GM23338 (cell line): Measurements from ENCODE around the gene PAPPA.

Experiments used
- CREB1 ChIP-seq: fragments of 250-450 bp; sonication (Bioruptor Pico); IDR thresholded peaks from 2 replicates; pipeline ENCODE4 v1.5.0; 2020; ENCODE audit warnings: low read depth, mild to moderate bottlenecking, moderate library complexity
- EZH2 ChIP-seq: fragments of 200-600 bp; sonication (generic); IDR thresholded peaks from one replicate; pipeline ENCODE4 v1.8.0; 2017; ENCODE audit warnings: antibody characterized with exemption, mild to moderate bottlenecking, low read depth; ENCODE audit not compliant: unreplicated experiment
- EZH2phosphoT487 ChIP-seq: fragments of 200-600 bp; sonication (generic); IDR thresholded peaks from one replicate; pipeline ENCODE4 v1.8.1; 2018; ENCODE audit warnings: antibody characterized with exemption; ENCODE audit not compliant: unreplicated experiment
- JUNB ChIP-seq: IDR thresholded peaks from one replicate; pipeline ENCODE4 v1.6.1; 2016; ENCODE audit warnings: antibody characterized with exemption; ENCODE audit not compliant: unreplicated experiment
- POLR2AphosphoS5 ChIP-seq: IDR thresholded peaks from 2 replicates; pipeline ENCODE4 v1.6.1; 2016; ENCODE audit warnings: antibody characterized with exemption, low read depth
- ZNF114 ChIP-seq: fragments of 250-450 bp; sonication (Bioruptor Pico); IDR thresholded peaks from 2 replicates; pipeline ENCODE4 v1.5.0; 2020; ENCODE audit warnings: mild to moderate bottlenecking, moderate library complexity
- ZNF331 ChIP-seq: fragments of 250-450 bp; sonication (Bioruptor Pico); IDR thresholded peaks from 2 replicates; pipeline ENCODE4 v1.5.0; 2020; ENCODE audit warnings: low read depth, mild to moderate bottlenecking, moderate library complexity
- TF ChIP-seq, protein P1 (sequence below), 2 experiments: fragments of 200-600 bp in 1 of 2; sonication (generic) in 1 of 2; conservative IDR thresholded peaks; 2 replicates each; pipeline versions ENCODE4 v1.5.1 to v1.6.1; 2016 to 2017; ENCODE audit warnings: antibody characterized with exemption in 2 of 2, low read depth in 2 of 2, mild to moderate bottlenecking in 2 of 2, moderate library complexity in 1 of 2
- TF ChIP-seq, protein P2 (sequence below): IDR thresholded peaks from one replicate; pipeline ENCODE4 v1.6.1; 2018; ENCODE audit warnings: antibody characterized with exemption; ENCODE audit not compliant: unreplicated experiment
- TF ChIP-seq, protein P3 (sequence below): IDR thresholded peaks from 2 replicates; pipeline ENCODE4 v1.6.1; 2016; ENCODE audit warnings: antibody characterized with exemption

DNA sequence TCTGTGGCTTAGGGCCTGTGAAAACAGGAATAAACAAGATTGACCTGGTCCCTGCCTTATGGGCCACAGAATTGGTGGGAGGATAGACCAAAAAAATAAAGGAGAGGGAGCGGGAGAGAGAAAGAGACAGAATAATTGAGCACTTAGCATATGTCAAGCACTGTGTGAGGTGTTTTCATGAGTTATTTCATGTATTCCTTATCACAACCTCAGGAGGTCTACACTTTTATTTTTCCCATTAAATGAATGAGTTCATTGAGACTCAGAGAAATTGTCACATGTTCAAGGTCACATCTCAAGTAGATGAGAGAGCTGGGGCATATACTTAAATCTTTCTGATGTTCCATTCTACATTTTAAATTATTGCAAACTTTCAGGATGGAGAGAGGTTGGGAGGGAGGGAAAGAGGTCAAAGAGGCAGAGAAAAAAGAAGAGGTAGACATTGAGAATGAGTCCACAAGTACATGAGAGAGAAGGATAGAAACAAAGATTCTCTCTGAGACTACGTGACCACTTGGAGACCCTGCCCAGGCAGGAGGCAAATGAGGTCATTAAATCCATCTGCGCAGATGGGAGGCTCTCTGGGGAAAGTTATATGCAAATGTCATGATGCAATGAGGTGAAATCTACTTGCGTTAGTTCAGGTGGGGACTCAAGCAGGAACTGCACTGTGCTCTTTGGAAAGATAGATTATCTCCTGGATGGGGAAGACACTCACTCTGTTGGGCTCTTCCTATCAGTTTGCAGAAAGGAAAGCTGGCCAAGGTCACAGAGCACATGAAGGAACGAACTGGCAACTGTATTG, 241.5 kb downstream of the PAPPA start:
- TF ChIP-seq, protein P1, sequence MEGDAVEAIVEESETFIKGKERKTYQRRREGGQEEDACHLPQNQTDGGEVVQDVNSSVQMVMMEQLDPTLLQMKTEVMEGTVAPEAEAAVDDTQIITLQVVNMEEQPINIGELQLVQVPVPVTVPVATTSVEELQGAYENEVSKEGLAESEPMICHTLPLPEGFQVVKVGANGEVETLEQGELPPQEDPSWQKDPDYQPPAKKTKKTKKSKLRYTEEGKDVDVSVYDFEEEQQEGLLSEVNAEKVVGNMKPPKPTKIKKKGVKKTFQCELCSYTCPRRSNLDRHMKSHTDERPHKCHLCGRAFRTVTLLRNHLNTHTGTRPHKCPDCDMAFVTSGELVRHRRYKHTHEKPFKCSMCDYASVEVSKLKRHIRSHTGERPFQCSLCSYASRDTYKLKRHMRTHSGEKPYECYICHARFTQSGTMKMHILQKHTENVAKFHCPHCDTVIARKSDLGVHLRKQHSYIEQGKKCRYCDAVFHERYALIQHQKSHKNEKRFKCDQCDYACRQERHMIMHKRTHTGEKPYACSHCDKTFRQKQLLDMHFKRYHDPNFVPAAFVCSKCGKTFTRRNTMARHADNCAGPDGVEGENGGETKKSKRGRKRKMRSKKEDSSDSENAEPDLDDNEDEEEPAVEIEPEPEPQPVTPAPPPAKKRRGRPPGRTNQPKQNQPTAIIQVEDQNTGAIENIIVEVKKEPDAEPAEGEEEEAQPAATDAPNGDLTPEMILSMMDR (conservative IDR thresholded peaks at IDR 0.05; ENCODE audit: low read depth in 2 of 2) = no peak
- no peak for TF ChIP-seq POLR2AphosphoS5
- TF ChIP-seq, protein P2, sequence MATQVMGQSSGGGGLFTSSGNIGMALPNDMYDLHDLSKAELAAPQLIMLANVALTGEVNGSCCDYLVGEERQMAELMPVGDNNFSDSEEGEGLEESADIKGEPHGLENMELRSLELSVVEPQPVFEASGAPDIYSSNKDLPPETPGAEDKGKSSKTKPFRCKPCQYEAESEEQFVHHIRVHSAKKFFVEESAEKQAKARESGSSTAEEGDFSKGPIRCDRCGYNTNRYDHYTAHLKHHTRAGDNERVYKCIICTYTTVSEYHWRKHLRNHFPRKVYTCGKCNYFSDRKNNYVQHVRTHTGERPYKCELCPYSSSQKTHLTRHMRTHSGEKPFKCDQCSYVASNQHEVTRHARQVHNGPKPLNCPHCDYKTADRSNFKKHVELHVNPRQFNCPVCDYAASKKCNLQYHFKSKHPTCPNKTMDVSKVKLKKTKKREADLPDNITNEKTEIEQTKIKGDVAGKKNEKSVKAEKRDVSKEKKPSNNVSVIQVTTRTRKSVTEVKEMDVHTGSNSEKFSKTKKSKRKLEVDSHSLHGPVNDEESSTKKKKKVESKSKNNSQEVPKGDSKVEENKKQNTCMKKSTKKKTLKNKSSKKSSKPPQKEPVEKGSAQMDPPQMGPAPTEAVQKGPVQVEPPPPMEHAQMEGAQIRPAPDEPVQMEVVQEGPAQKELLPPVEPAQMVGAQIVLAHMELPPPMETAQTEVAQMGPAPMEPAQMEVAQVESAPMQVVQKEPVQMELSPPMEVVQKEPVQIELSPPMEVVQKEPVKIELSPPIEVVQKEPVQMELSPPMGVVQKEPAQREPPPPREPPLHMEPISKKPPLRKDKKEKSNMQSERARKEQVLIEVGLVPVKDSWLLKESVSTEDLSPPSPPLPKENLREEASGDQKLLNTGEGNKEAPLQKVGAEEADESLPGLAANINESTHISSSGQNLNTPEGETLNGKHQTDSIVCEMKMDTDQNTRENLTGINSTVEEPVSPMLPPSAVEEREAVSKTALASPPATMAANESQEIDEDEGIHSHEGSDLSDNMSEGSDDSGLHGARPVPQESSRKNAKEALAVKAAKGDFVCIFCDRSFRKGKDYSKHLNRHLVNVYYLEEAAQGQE = no peak
- TF ChIP-seq JUNB = no peak
- no peak for TF ChIP-seq EZH2phosphoT487
- no peak for TF ChIP-seq EZH2
- no peak for TF ChIP-seq CREB1 (CRISPR knock-in tag)
- no peak for TF ChIP-seq ZNF114 (CRISPR knock-in tag)
- TF ChIP-seq, protein P3, sequence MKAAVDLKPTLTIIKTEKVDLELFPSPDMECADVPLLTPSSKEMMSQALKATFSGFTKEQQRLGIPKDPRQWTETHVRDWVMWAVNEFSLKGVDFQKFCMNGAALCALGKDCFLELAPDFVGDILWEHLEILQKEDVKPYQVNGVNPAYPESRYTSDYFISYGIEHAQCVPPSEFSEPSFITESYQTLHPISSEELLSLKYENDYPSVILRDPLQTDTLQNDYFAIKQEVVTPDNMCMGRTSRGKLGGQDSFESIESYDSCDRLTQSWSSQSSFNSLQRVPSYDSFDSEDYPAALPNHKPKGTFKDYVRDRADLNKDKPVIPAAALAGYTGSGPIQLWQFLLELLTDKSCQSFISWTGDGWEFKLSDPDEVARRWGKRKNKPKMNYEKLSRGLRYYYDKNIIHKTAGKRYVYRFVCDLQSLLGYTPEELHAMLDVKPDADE = no peak
- TF ChIP-seq ZNF331 = no peak
